ENCODE measurements around the gene CYTH1.

The CYTH1 gene

GRCh38 chr17:78669256-78669974 is 112.7 kb downstream of the CYTH1 start:
- DNase-seq: no peak

DNA sequence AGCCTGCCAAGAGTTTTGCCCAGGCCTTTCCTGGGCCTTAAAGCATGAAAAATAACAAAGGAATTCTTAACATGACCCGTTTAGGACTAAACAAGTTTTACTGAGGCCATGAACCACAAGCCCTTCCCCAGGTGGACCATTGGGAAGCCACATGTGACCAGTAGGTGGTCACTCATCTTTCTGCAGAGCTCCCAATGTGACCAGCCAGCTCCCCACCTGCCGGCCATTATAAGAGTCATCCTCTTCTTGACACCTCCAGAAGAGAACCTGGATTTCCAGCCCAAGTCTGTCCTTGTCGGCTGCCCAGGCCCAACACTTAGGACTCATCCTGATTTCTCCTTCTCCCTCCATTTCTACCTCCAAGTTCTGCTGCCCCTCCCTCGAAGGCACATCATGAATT is 113.2 kb downstream of the CYTH1 start:
- no peak for DNase-seq

GRCh38 chr17:78667741-78668640 is 114.1 kb downstream of the CYTH1 start:
- DNase-seq: no peak

DNA sequence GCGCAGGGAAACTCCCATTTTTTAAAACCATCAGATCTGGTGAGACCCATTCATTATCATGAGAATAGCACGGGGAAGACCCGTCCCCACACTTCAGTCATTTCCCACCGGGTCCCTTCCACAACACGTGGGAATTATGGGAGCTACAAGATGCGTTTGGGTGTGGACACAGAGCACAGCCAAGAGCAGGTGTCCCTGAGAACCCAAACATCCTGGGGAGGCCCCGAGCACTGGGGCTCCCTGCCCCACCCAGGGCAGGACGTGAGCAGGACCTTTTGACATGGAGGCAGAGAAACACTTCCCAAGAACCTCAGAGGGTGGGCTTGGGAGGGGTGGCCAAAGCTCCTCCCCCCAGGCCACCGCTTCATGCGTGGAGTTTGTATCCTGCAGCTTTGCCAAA is 115.0 kb downstream of the CYTH1 start:
- no peak for DNase-seq

DNA sequence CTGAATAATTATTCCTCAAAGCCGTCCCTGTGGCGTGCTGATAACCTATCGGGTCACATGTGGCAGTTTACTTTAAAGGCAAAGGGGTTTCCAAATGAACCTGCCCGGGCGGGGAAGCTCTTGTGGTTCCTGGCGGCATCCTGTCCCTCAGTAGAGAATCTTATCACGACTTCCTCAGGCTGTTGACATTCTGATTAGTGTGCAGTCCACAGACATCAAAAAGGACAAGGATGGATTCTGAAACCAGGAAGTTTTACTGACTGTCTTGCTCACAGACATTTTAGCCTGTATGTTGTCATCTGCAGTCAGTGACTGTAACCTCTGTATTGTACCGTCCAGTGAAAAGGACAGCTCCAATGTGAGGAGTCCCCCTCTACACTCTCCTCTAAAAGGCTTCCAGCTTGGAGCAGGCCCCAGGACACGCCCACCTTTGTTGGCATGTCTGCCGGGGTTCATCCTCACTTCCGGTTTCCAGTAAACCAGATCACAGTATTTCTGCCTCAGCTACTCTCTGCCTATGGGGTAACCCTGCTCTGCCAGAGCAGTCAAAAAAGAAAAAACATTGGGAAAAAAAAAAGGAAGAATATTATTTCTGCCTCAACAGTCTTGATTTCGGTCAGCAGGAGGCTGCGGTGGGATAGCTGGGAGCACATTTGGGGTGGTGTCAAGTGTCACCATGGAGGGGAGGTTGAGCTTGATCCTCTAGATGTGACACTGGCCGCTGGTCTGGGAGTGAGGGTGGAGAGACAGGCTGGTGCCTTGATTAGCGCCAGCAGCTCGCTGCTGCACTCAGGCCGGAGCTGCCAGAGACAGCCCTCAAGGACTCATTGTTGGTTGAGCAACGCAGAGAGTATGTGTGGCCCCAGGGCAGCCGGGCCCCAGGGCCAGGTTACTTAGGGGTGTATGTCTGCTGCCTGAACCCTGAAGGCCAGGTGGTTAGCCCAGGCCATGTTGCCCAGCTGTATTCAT is 115.8 kb downstream of the CYTH1 start:
- DNase-seq: no peak

- no peak for DNase-seq
These were observed 116.6 kb downstream of the CYTH1 start for GRCh38 chr17:78665387-78665951.

- no peak for DNase-seq
These were observed 117.3 kb downstream of the CYTH1 start for GRCh38 chr17:78664476-78665386.

DNA sequence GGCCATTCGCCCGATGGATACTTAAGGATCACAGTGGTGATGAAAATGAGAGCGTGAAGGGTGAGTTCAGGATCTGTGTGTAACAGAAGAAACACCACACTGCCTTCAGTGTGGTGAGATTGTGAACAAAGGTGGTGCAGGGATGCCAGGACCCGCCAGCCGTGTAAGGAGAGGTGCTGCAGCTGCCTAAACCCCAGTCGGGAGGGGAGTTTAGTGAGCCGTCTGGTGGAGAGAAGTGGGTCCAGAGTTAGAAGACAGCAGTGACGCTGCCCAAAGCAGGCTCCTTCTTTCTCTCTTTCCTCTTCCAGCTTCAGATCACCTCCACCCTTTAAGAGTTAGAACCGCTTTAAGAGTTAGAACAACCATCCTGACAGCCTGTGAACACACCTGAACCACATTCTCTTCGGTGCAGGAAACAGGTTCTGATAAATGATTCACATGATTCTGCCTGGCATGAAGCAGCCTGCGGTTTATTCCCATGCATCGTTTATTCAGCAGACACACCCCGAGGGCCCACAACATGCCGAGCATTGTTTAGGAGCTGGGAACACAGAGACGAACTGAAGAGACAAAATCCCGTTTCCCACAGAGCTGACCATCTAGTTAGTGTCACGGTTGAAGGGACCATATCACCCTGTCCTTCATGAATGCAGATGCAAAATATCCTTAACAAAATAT is 120.8 kb downstream of the CYTH1 start:
- DNase-seq: no peak

- no peak for DNase-seq
These were observed 122.5 kb downstream of the CYTH1 start for GRCh38 chr17:78659546-78659945.

GRCh38 chr17:78658281-78658785 is 123.7 kb downstream of the CYTH1 start:
- peak; percentile 71 for DNase-seq

GRCh38 chr17:78655251-78655940 is 126.7 kb downstream of the CYTH1 start:
- no peak for DNase-seq

- no peak for DNase-seq
These were observed 127.7 kb downstream of the CYTH1 start for GRCh38 chr17:78654325-78654724.

GRCh38 chr17:78653382-78653781 is 128.7 kb downstream of the CYTH1 start:
- DNase-seq: peak; percentile 54

- DNase-seq: no peak
These were observed 129.2 kb downstream of the CYTH1 start for GRCh38 chr17:78652913-78653312.

DNA sequence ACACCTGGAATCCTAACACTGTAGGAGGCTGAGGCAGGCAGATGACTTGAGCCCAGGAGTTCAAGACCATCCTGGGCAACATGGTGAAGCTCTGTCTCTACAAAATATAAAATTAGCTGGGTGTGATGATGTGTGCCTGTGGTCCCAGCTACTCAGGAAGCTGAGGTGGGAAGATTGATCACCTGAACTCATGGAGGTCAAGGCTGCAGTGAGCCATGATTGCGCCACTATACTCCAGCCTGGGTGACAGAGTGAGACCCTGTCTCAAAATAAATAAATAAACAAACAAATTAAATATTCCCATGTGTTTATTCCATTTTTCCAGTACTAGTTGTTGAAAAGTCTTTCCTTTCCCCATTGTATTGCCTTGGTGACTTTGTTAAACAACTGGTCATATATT is 130.0 kb downstream of the CYTH1 start:
- DNase-seq: no peak

- peak; percentile 60 for DNase-seq
These were observed 130.5 kb downstream of the CYTH1 start for GRCh38 chr17:78651554-78651953.

DNA sequence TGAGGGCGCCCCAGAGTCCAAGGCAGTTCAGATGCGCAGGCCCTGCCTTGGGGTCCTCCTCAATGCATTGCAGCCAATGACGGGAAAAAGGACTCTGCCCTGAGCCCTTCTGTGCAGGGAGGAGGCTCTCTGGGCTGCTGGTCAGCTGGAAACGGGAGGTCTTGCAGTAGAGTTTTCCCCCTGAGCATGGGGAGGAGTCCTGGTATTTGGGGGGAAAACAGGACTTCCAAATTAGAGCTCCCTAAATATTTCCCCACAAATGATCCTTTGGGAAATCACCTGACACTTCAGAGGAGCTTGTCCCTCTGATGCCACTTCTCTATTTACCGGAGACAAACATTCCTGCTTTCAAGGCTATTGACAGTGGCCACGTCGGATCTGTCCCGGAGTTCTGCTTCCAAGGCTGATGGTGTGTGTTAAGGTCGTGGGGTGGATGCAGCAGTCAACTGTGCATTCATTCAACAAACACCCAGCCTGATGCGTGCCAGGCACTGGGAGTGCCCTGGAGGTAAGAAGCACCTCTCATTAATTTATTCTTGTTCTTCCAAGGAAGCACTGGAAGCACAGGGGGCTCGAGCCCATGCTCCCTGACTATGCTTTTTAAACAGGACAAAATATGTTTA is 131.9 kb downstream of the CYTH1 start:
- no peak for DNase-seq

DNA sequence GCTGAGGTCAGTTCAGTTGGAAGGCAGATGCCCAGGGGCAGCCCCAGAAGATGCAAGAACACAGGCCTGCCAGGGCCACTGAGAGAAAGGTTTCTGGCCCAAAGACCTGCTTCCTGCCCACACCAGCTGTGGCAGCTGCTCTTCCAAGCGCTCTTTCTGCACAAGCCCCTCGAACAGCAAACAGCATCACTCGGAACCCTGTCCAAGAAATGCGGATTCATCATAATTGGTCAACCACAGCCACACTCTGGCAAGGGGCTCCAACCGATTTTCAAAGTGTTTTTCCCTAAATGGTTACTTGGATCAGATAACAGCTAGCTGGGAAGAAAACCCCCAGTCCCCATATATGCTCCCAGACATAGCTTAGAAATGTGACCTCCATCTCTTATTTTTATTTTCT is 133.8 kb downstream of the CYTH1 start:
- DNase-seq: no peak

GRCh38 chr17:78647032-78647431 is 135.0 kb downstream of the CYTH1 start:
- no peak for DNase-seq
